GM04503 (cell line): ENCODE data around the gene GALNT10.

Source experiments
- DNase-seq: peaks from one replicate; pipeline ENCODE4 v3.0.0-alpha.2; 2012; ENCODE audit warnings: low read depth

The GALNT10 gene

DNA sequence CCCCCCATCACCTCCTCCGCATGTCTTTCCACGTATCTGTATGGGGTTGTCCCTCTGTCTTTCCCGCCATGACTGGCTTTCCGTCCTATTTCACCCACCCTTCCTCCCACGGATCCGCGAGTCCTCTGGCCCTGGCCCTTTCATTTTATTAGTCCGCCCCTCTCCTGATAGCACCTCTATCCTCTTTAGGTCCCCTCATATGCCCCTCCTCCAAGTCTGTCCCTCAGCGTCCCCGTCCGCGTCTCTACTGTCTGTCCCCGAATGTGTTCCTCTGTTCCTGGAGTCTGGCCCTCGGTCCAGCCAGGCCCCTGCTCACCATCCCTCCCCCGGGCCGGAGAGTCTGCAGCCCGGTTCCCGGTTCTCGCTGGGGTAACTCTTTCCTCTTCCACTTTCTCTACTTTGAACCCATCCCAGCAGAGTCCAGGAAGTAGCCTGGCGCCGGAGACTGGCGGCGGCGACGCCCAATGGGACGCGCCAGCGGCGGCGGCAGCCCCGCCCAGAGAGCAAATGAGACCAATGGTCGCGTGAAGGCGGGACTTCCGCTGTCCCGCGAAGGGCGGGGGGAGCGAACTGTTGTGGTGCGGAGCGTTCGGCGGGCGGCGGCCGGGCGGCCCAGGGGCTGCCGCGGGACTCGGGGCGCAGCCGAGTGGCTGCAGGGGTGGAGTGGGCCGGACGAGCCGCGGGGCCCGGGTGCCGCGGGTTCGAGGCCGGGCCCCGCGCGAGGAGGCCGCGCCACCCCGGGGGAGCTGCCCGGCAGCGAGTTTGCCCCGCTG lies 255.1 kb downstream of the GALNT10 start, which contains the start of gene SAP30L:
SAP30L (plus strand) TSS at position 576 of the 773 bp plus-strand sequence. CDS start 608 bp downstream, outside the sequence.
- DNase-seq = peak; percentile 74

DNA sequence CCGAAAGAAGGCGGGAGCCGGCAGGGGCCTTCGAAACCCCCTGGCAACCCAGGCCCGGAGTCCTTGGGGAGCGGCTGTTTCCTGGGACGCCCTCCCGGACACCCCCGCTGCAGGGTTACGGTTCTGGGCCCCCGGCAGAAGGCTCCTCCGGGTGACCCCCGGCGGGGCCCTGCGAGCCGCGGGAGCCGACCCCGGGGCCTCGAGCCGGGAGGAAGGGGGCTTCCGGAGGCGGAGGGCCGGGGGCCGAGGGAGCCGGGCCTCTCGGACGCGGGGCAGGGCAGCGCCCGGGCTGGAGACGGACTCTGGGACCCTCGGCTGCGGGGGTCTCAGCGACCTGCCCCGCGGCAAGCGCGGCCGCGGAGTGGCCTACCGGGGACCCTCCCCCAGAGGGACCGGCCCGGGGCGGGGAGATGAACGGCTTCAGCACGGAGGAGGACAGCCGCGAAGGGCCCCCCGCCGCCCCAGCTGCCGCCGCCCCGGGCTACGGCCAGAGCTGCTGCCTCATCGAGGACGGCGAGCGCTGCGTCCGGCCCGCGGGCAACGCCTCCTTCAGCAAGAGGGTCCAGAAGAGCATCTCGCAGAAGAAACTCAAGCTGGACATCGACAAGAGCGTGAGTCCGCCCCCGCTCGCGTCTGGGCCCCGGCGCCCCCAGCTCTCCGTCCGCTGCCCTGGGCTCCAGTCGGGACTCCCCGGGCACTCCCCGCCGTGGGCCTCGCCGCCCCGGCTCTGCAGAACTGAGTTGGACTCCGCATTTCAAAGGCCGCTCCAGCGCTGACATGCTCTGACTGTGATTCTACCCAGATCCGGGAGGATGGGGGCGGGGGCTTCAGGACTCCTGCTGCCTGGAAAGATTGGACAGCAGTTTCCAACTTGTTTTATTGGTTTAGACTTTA lies 255.9 kb downstream of the GALNT10 start:
- DNase-seq = no peak

DNA sequence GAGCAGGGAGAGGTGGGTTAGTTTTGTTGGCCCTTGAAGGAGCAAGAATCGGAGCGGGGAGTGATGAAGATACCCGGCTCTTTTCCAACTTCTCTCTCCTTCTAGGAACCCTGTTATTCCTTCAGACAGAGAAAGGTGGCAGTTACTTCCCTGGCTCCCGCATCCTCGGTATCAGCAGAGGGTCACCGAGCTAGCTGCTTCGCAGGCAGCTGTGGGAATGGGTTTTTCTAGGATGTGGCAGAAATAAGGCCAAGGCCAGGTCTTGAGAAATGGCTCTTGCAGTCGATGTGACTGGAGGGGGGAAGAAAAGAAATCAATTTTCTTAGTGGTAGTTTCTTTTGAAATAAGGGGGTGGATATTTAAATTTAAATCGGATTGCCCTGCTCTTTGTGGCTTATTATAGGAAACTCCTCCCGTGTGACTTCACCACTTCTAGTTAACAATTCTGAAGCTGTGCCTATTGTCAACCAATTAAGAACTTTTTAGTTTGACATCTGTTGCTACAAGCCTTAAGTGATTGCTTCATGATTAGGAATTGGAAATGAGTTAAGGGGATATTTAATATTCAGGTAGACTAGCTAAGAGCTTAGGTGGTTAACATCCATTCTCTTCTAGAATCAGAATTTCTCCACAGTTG lies 256.7 kb downstream of the GALNT10 start:
- no peak for DNase-seq

- DNase-seq = no peak
Measured at GRCh38 chr5:154449786-154450185, 259.3 kb downstream of the GALNT10 start.

DNA sequence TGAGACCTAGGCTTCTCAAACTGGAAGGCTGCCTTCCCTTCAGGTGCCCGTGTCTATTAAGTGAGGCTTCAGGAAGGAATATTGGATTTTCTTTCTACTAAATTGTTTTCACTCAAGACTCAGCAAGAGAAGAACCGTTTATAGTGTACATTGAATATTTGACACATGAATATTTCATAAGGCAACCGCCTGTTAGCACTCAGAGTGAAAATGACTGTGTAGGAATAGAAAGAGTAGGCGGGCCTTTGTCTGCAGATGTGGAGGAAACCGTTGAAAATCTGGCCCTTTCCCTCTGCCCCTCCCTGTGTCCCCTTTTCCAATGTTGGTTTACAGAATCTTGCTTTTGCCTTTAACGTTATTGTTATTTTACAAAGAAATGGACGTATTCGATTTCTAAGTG lies 261.4 kb downstream of the GALNT10 start:
- no peak for DNase-seq

- no peak for DNase-seq
Measured at GRCh38 chr5:154455585-154455984, 265.1 kb downstream of the GALNT10 start.

DNA sequence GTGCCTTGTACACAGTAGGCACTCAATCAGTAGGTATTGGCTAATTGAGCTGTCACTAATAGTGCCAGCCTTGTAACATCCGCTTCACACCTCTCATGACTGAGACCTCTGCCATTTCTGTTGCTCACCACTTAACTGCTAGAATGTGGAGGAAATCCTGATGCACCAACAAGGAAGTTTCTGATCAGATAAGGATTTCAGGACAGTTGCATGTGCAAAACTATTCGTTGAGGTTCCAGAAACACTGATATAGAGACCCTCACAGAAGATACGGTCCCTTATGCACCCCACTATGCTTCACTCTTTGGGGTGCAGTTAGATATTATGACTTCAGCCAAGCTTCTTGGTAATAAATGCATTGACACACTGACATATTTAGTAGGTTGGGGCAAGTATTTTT lies 266.0 kb downstream of the GALNT10 start:
- DNase-seq = no peak

DNA sequence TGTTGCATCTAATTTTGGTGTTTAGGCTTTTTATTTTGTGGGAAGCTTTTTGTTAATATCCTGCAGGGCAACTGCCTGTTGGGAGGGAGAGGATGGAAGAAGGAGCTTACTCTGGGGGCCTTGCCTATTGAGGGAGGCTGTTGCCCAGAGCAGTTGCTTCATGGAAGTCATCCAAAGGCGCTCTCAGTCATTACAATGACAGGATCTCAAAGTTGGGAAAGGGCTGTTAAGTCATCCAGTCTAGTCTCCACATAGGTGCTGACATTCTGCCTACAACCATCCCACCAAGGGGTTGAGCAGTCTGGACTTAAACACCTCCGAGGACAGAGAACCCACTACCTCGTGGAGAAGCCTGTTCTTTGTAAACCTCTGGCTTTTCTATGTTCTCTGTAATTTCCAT lies 268.5 kb downstream of the GALNT10 start:
- no peak for DNase-seq

DNA sequence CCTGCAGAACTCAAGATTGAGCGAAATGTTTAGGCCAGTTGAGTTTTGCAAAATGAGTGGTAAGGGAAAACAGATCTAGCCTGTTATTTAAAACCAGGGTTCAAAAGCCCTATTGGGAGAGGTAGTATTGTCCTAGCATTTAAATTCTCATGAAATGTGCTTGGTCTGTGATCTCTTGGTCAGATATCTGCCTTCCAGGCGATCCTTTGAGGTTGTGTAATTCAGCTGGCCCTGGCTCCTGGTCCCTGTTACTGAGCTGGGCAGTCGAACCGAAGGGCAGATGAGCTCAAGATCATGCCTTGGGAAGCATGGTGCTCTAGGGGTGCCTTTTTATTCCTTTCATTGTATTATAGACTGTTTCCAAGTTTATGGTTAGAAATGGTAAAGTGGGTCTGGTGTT lies 269.6 kb downstream of the GALNT10 start:
- no peak for DNase-seq

DNA sequence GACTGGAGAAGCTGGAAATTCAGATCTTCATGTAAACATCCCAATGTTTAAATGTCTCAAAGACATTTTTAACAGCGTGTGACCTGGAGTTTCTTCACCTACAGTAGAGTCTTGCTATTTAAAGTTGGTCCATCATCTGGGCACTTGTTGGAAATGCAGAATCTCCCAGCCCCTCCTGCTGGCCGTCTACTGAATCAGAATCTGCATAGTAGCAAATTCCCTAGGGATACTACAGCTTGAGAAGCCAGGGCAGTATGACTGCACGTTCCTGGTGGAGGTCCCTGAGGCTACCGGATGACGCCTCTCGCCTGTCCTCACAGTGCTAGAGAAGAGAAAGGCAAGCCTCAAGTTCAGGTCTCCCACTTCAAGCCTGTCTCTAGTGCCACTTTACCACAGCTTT lies 271.0 kb downstream of the GALNT10 start:
- no peak for DNase-seq

- DNase-seq = no peak
Measured at GRCh38 chr5:154464438-154464837, 273.9 kb downstream of the GALNT10 start.

GRCh38 chr5:154465169-154465568 lies 274.6 kb downstream of the GALNT10 start:
- DNase-seq = no peak

- DNase-seq = no peak
Measured at GRCh38 chr5:154466147-154466546, 275.6 kb downstream of the GALNT10 start.

GRCh38 chr5:154466671-154467070 lies 276.1 kb downstream of the GALNT10 start:
- DNase-seq = no peak

DNA sequence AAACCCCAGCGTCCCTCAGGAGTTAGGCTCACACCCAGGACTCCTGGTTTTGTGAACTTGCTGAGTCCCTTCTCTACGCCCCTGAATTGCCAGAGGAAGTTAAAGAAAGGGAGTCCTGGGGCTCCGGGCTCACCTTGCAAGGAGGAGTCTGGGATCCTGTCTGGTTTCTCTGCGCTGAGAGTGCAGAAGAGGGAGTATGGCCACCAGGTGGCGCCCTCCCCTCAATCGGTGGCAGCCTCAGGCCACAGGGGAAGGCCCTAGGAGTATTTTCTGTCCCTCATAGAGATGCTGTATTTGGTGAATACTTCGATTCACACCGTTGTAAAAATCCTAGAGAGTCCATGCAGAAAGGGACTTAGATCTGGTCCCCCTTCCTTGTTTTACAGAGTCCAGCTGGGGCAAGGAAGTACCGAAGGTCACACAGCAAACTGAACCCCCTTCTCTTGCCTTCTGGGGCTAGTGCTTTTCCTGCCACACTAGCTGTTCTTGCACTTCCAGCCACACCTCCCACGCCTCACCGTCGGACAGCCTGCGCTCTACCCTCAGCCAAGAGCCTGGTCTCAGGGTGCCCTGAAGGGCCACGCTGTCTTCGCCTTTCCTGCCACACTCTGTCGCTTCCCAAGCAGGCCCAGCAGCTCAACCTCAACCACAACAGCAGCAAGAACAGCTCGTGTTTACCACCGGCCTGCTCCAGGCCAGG lies 277.3 kb downstream of the GALNT10 start:
- DNase-seq = no peak

DNA sequence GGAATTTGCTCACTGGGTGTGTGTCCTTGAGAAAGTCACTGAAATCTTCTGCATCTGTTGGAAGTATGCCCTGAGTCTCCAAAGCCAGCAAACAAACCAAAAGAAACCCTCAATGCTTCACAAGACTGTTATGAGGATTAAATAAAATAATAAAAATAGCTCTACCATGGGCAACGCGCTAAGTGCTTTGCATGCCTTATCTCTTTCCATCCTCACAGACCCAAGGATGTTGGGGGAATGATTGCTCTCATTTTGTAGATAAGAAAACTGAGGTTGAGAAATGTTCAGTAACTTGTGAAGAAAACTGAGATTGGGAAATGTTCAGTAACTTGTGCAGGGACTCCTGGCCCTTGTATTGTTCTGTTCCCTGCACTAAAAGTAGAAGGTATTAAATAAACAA lies 279.6 kb downstream of the GALNT10 start:
- DNase-seq = no peak
